HepG2 (cell line): ENCODE data around the gene SLC35F1. TPM values are rescaled to one million over a fixed set of nuclear protein-coding genes. Genes with fewer than 3 reads are reported as not detected.

ENCODE experiments used
- AKNA ChIP-seq: sonication (generic); formaldehyde crosslinking; IDR thresholded peaks from 2 replicates; pipeline ENCODE4 v1.4.0; 2020; ENCODE audit warnings: missing genetic modification reagents, borderline replicate concordance
- KIAA2018 ChIP-seq: sonication (generic); formaldehyde crosslinking; IDR thresholded peaks from 2 replicates; pipeline ENCODE4 v1.5.0; 2020; ENCODE audit warnings: mild to moderate bottlenecking, missing genetic modification reagents, borderline replicate concordance
- PREB ChIP-seq: sonication (generic); formaldehyde crosslinking; IDR thresholded peaks from 2 replicates; pipeline ENCODE4 v1.4.0; 2020; ENCODE audit warnings: missing genetic modification reagents
- ZNF710 ChIP-seq: sonication (generic); formaldehyde crosslinking; IDR thresholded peaks from 2 replicates; pipeline ENCODE4 v1.5.0; 2020; ENCODE audit warnings: mild to moderate bottlenecking, missing genetic modification reagents, borderline replicate concordance
- polyA plus RNA-seq, 8 experiments: library from polyadenylated mRNA; depleted of rRNA in 3 of 8; stranded (reverse) in 7 of 8; unstranded in 1 of 8; fragments of >200 nt; fragmentation: Illumina TruSeq in 4 of 8; extraction: Trizol in 4 of 8; gene quantifications; 2 replicates each; pipeline versions ENCODE4 v1.2.1 to v1.2.3, GENCODE V29; 2011 to 2016; ENCODE audit warnings: low read depth in 4 of 8, missing spikeins in 1 of 8, mixed read lengths in 1 of 8; ENCODE audit not compliant: insufficient read depth in 1 of 8
- total RNA-seq, 5 experiments: library from RNA; depleted of rRNA; stranded (reverse); fragments of >200 nt; fragmentation: Illumina TruSeq; extraction: Trizol; gene quantifications; 2 replicates each; pipeline ENCODE4 v1.2.3, GENCODE V29; 2016; ENCODE audit warnings: low read depth in 1 of 5

The SLC35F1 gene
- total and polyA plus RNA-seq, 2 of the 13 experiments (the other 11 are each of a cell fraction or from before 2014, with no cell fraction given): 0.01 TPM; not detected in 1

GRCh38 chr6:118206221-118206620 is 299.2 kb downstream of the SLC35F1 start (continued):
- TF ChIP-seq KIAA2018 (CRISPR knock-in tag) (no peak), PREB (CRISPR knock-in tag) (no peak), ZNF710 (CRISPR knock-in tag) (no peak), AKNA (no peak)
